ENCODE measurements around the gene ADGRA1.

DNA sequence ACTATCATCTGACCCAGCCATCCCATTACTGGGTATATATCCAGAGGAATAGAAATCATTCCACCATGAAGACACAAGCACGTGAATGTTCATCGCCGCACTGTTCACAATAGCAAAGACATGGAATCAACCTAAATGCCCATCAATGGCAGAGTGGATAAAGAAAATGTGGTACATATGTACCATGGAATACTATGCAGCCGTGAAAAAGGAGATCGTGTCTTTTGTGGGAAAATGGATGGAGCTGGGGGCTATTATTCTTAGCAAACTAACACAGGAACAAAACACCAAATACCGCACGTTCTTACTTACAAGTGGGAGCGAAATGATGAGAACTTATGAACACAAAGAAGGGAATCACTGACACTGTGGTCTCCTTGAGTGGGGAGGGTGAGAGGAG lies 62.5 kb downstream of the ADGRA1 start:
- TF ChIP-seq, protein P1, sequence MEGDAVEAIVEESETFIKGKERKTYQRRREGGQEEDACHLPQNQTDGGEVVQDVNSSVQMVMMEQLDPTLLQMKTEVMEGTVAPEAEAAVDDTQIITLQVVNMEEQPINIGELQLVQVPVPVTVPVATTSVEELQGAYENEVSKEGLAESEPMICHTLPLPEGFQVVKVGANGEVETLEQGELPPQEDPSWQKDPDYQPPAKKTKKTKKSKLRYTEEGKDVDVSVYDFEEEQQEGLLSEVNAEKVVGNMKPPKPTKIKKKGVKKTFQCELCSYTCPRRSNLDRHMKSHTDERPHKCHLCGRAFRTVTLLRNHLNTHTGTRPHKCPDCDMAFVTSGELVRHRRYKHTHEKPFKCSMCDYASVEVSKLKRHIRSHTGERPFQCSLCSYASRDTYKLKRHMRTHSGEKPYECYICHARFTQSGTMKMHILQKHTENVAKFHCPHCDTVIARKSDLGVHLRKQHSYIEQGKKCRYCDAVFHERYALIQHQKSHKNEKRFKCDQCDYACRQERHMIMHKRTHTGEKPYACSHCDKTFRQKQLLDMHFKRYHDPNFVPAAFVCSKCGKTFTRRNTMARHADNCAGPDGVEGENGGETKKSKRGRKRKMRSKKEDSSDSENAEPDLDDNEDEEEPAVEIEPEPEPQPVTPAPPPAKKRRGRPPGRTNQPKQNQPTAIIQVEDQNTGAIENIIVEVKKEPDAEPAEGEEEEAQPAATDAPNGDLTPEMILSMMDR (IDR thresholded peaks at IDR 0.05) = no peak
- TF ChIP-seq POLR2A (IDR thresholded peaks at IDR 0.05) (no peak), POLR2AphosphoS5 (IDR thresholded peaks at IDR 0.05) (no peak)
